DND-41 (cell line): ENCODE data around the gene SERINC5.
A peak's percentile ranks its signal among the peaks of the same experiment; 100 is the strongest.

ENCODE experiments used
- ATAC-seq: fragments of 200-7000 bp; cut with Tn5 transposase; 3 replicates; pipeline ENCODE4 v1.9.1; 2021; ENCODE audit warnings: low read depth; ENCODE audit not compliant: insufficient read depth
- DNase-seq: peaks from one replicate; pipeline ENCODE4 v3.0.0-alpha.2; 2020
- H2AFZ ChIP-seq: 2 replicates; pipeline ENCODE4 v1.6.0; 2012; ENCODE audit warnings: low read depth, low read length
- H3K27ac ChIP-seq: 2 replicates; pipeline ENCODE4 v1.5.1; 2012; ENCODE audit warnings: low read length, inconsistent platforms
- H3K27me3 ChIP-seq: fragments of 200-600 bp; sonication (generic); 2 replicates; pipeline ENCODE4 v1.6.0; 2012; ENCODE audit warnings: low read length, mild to moderate bottlenecking, inconsistent platforms; ENCODE audit not compliant: insufficient read depth, poor library complexity
- H3K36me3 ChIP-seq: 2 replicates; pipeline ENCODE4 v1.5.1; 2012; ENCODE audit warnings: low read length, inconsistent platforms; ENCODE audit not compliant: insufficient read depth
- H3K4me1 ChIP-seq: 2 replicates; pipeline ENCODE4 v1.5.1; 2012; ENCODE audit warnings: mild to moderate bottlenecking, low read length; ENCODE audit not compliant: insufficient read depth
- H3K4me2 ChIP-seq: 2 replicates; pipeline ENCODE4 v1.6.0; 2012; ENCODE audit warnings: mild to moderate bottlenecking, moderate library complexity, low read length, inconsistent platforms; ENCODE audit not compliant: insufficient read depth
- H3K4me3 ChIP-seq, 2 experiments: fragments of 200-600 bp in 1 of 2; shearing (Covaris generic) in 1 of 2; 2 replicates each; pipeline ENCODE4 v1.5.1; 2012 to 2016; ENCODE audit warnings: inconsistent platforms in 2 of 2, low read length in 2 of 2, mild to moderate bottlenecking in 2 of 2, low read depth in 1 of 2, moderate library complexity in 1 of 2
- H3K79me2 ChIP-seq: 2 replicates; pipeline ENCODE4 v1.6.0; 2012; ENCODE audit warnings: low read length, inconsistent platforms; ENCODE audit not compliant: insufficient read depth
- H3K9ac ChIP-seq: 2 replicates; pipeline ENCODE4 v1.6.0; 2012; ENCODE audit warnings: low read depth, mild to moderate bottlenecking, inconsistent platforms, low read length, moderate library complexity
- H3K9me3 ChIP-seq: 2 replicates; pipeline ENCODE4 v1.5.1; 2012; ENCODE audit warnings: low read length, moderate library complexity, mild to moderate bottlenecking, inconsistent platforms; ENCODE audit not compliant: insufficient read depth, severe bottlenecking
- H4K20me1 ChIP-seq: 2 replicates; pipeline ENCODE4 v1.6.0; 2012; ENCODE audit warnings: low read length; ENCODE audit not compliant: insufficient read depth
- CTCF ChIP-seq: IDR thresholded peaks from 2 replicates; pipeline ENCODE4 v1.5.1; 2012; ENCODE audit warnings: borderline replicate concordance, low read length, moderate library complexity, mild to moderate bottlenecking; ENCODE audit not compliant: poor library complexity, severe bottlenecking; ENCODE audit errors: extremely low read depth
- EZH2 ChIP-seq: IDR thresholded peaks from 3 replicates; pipeline ENCODE4 v1.6.1; 2012; ENCODE audit warnings: borderline replicate concordance, low read depth, mild to moderate bottlenecking, moderate library complexity, low read length, inconsistent platforms; ENCODE audit not compliant: severe bottlenecking

The SERINC5 gene

GRCh38 chr5:80083101-80083890 lies 172.6 kb downstream of the SERINC5 start:
- peak; percentile 90 for TF ChIP-seq CTCF
- no peak for TF ChIP-seq EZH2
- Histone ChIP-seq H3K27ac (no peak overlapping the region), H3K9ac (no peak overlapping the region), H4K20me1 (no peaks in the 10 kb centered on the region), H3K4me1 (no peaks in the 10 kb centered on the region), H2AFZ (no peak overlapping the region), H3K9me3 (no peaks in the 10 kb centered on the region), H3K4me2 (no peak overlapping the region), H3K79me2 (no peaks in the 10 kb centered on the region), H3K36me3 (no peaks in the 10 kb centered on the region), H3K27me3 (no peaks in the 10 kb centered on the region), H3K4me3 (no peak overlapping the region)
- peak; percentile 12 for DNase-seq
- ATAC-seq: peak; percentile 90

GRCh38 chr5:80082731-80083100 lies 173.1 kb downstream of the SERINC5 start:
- Histone ChIP-seq H3K4me1 (no peaks in the 10 kb centered on the region), H3K4me3 (no peak overlapping the region), H3K27me3 (no peaks in the 10 kb centered on the region), H2AFZ (no peak overlapping the region), H3K79me2 (no peaks in the 10 kb centered on the region), H3K4me2 (no peak overlapping the region), H3K9ac (no peak overlapping the region), H3K9me3 (no peaks in the 10 kb centered on the region), H3K27ac (no peak overlapping the region), H4K20me1 (no peaks in the 10 kb centered on the region), H3K36me3 (no peaks in the 10 kb centered on the region)
- TF ChIP-seq EZH2: no peak
- peak; percentile 53 for TF ChIP-seq CTCF
- ATAC-seq (no peak), DNase-seq (no peak)

GRCh38 chr5:80082281-80082680 lies 173.6 kb downstream of the SERINC5 start:
- no peaks in the 10 kb centered on the region for H4K20me1 ChIP-seq
- no peak for ATAC-seq
- H3K4me3 ChIP-seq: no peak overlapping the region
- TF ChIP-seq EZH2 (no peak), CTCF (no peak)
- no peak overlapping the region for H3K4me2 ChIP-seq
- no peaks in the 10 kb centered on the region for H3K4me1 ChIP-seq
- H2AFZ ChIP-seq: peak overlapping the region; percentile 34; the same call in 1 of the 2 replicates
- H3K9ac ChIP-seq: no peak overlapping the region
- H3K27me3 ChIP-seq: no peaks in the 10 kb centered on the region
- H3K9me3 ChIP-seq: no peaks in the 10 kb centered on the region
- H3K79me2 ChIP-seq: no peaks in the 10 kb centered on the region
- no peak for DNase-seq
- H3K27ac ChIP-seq: no peak overlapping the region
- H3K36me3 ChIP-seq: no peaks in the 10 kb centered on the region
